SK-N-SH (cell line): ENCODE results near the gene ABCA4. TPM values are rescaled to one million over a fixed set of nuclear protein-coding genes. Genes with fewer than 3 reads are reported as not detected.

Source experiments
- CTCF ChIA-PET: fragments of 300-600, 350-600 bp; formaldehyde crosslinking; extraction: SDS; loops from one replicate; lab custom pipeline; 2021; lab: Yijun Ruan, JAX
- POLR2A ChIA-PET: fragments of 350-600 bp; sonication (Branson Sonifier 250); formaldehyde crosslinking; extraction: SDS; loops from one replicate; lab custom pipeline; 2020; ENCODE audit warnings: antibody characterized with exemption, inconsistent platforms; lab: Yijun Ruan, JAX
- DNase-seq: peaks from one replicate; pipeline ENCODE4 v3.0.0; 2012
- H2AFZ ChIP-seq: fragments of 200-600 bp; sonication (generic); 2 replicates; pipeline ENCODE4 v1.8.1; 2016; ENCODE audit warnings: antibody characterized with exemption, mild to moderate bottlenecking, low read depth
- H3F3A ChIP-seq: fragments of 200-600 bp; sonication (generic); replicated peaks from 2 replicates; pipeline ENCODE3; 2016; ENCODE audit warnings: antibody characterized with exemption, mild to moderate bottlenecking; ENCODE audit not compliant: insufficient read depth
- H3K27ac ChIP-seq, 2 experiments: fragments of 200-500 bp in 1 of 2; fragments of 200-600 bp in 1 of 2; sonication (Bioruptor generic) in 1 of 2; sonication (generic), shearing (Covaris generic) in 1 of 2; 2 replicates each; pipeline versions ENCODE4 v1.5.1 to v1.6.1; 2014 to 2016; ENCODE audit warnings: low read depth in 2 of 2, inconsistent platforms in 1 of 2, low read length in 1 of 2, mild to moderate bottlenecking in 1 of 2, mixed read lengths in 1 of 2
- H3K27me3 ChIP-seq: fragments of 200-600 bp; sonication (generic), shearing (Covaris generic); 2 replicates; pipeline ENCODE4 v1.6.1; 2016; ENCODE audit warnings: mixed run types; ENCODE audit not compliant: insufficient read depth
- H3K36me3 ChIP-seq, 2 experiments: fragments of 200-500 bp in 1 of 2; fragments of 200-600 bp in 1 of 2; sonication (Bioruptor generic) in 1 of 2; sonication (generic) in 1 of 2; replicated peaks in 1 of 2; 2 replicates each; pipeline versions ENCODE3 to v1.5.1; 2014 to 2016; ENCODE audit warnings: low read length in 1 of 2, mild to moderate bottlenecking in 1 of 2; ENCODE audit not compliant: insufficient read depth in 2 of 2, control insufficient read depth in 1 of 2
- H3K4me1 ChIP-seq, 2 experiments: fragments of 200-500 bp in 1 of 2; fragments of 200-600 bp in 1 of 2; sonication (Bioruptor generic) in 1 of 2; sonication (generic), shearing (Covaris generic) in 1 of 2; 2 replicates each; pipeline versions ENCODE4 v1.5.1 to v1.6.1; 2014 to 2016; ENCODE audit warnings: low read depth in 1 of 2, low read length in 1 of 2, mixed run types in 1 of 2; ENCODE audit not compliant: insufficient read depth in 2 of 2, control insufficient read depth in 1 of 2
- H3K4me2 ChIP-seq: fragments of 200-600 bp; sonication (generic), shearing (Covaris generic); 2 replicates; pipeline ENCODE4 v1.6.1; 2017; ENCODE audit warnings: mixed run types
- H3K4me3 ChIP-seq, 2 experiments: fragments of 200-500 bp in 1 of 2; fragments of 200-600 bp in 1 of 2; sonication (Bioruptor generic) in 1 of 2; sonication (generic), shearing (Covaris generic) in 1 of 2; 2 replicates each; pipeline versions ENCODE4 v1.5.1 to v1.8.1; 2014 to 2016; ENCODE audit warnings: low read depth in 2 of 2, inconsistent platforms in 1 of 2, low read length in 1 of 2, mild to moderate bottlenecking in 1 of 2, mixed read lengths in 1 of 2, moderate library complexity in 1 of 2
- H3K79me2 ChIP-seq: fragments of 200-600 bp; sonication (generic); 2 replicates; pipeline ENCODE4 v1.8.1; 2017; ENCODE audit warnings: mild to moderate bottlenecking; ENCODE audit not compliant: insufficient read depth
- H3K9ac ChIP-seq: fragments of 200-600 bp; sonication (generic); 2 replicates; pipeline ENCODE4 v1.6.1; 2017; ENCODE audit warnings: mixed run types
- H3K9me2 ChIP-seq: fragments of 200-600 bp; sonication (generic); 2 replicates; pipeline ENCODE4 v1.6.1; 2017; ENCODE audit warnings: mixed run types
- H3K9me3 ChIP-seq: fragments of 200-600 bp; sonication (generic); 2 replicates; pipeline ENCODE4 v1.6.1; 2017; ENCODE audit warnings: mixed run types, mild to moderate bottlenecking, moderate library complexity
- H4K20me1 ChIP-seq: fragments of 200-600 bp; sonication (generic); 2 replicates; pipeline ENCODE4 v1.6.1; 2017; ENCODE audit warnings: mild to moderate bottlenecking, mixed run types; ENCODE audit not compliant: insufficient read depth
- CHD2 ChIP-seq: fragments of 150-350 bp; IDR thresholded peaks from 2 replicates; pipeline ENCODE4 v1.6.1; 2018; ENCODE audit warnings: low read length; ENCODE audit not compliant: partially characterized antibody
- CTCF ChIP-seq: fragments of 200-600 bp; sonication (generic); IDR thresholded peaks from 2 replicates; pipeline ENCODE4 v1.6.1; 2017; ENCODE audit warnings: antibody characterized with exemption, mild to moderate bottlenecking, moderate library complexity
- ELF1 ChIP-seq: IDR thresholded peaks from 2 replicates; pipeline ENCODE4 v1.4.0; 2012
- GABPA ChIP-seq: IDR thresholded peaks from 2 replicates; pipeline ENCODE4 v1.4.0; 2012; ENCODE audit warnings: low read depth, mild to moderate bottlenecking
- GATA2 ChIP-seq: sonication (generic); formaldehyde crosslinking; IDR thresholded peaks from 2 replicates; pipeline ENCODE4 v1.5.0; 2020; ENCODE audit warnings: mild to moderate bottlenecking, missing genetic modification reagents
- JUND ChIP-seq: IDR thresholded peaks from 2 replicates; pipeline ENCODE4 v1.4.0; 2012
- MEF2A ChIP-seq: IDR thresholded peaks from 2 replicates; pipeline ENCODE4 v1.4.0; 2012; ENCODE audit warnings: low read depth, borderline replicate concordance
- NFIC ChIP-seq: IDR thresholded peaks from 2 replicates; pipeline ENCODE4 v1.4.0; 2012; ENCODE audit warnings: borderline replicate concordance
- RCOR1 ChIP-seq: fragments of 150-350 bp; IDR thresholded peaks from 2 replicates; pipeline ENCODE4 v1.6.1; 2017; ENCODE audit warnings: antibody characterized with exemption, low read length
- REST ChIP-seq: IDR thresholded peaks from 2 replicates; pipeline ENCODE4 v1.6.1; 2012; ENCODE audit warnings: mild to moderate bottlenecking, low read depth, low read length, moderate library complexity
- SIN3A ChIP-seq: IDR thresholded peaks from 2 replicates; pipeline ENCODE4 v1.6.1; 2012; ENCODE audit warnings: low read depth, mild to moderate bottlenecking, low read length, moderate library complexity, borderline replicate concordance
- TAF1 ChIP-seq: IDR thresholded peaks from 2 replicates; pipeline ENCODE4 v1.6.1; 2012; ENCODE audit warnings: low read depth, mild to moderate bottlenecking, low read length, moderate library complexity, borderline replicate concordance
- TEAD4 ChIP-seq: IDR thresholded peaks from 2 replicates; pipeline ENCODE4 v1.4.0; 2012; ENCODE audit warnings: mild to moderate bottlenecking, borderline replicate concordance; ENCODE audit not compliant: insufficient read depth
- WGBS: methylation state at CpG from one replicate; pipeline ENCODE4 v1.1.6; 2017; ENCODE audit warnings: low lambda C conversion rate; 5-methylcytosine and 5-hydroxymethylcytosine counted together
- polyA plus RNA-seq, 3 experiments: library from polyadenylated mRNA; depleted of rRNA; stranded (reverse); fragments of >200 nt; gene quantifications; 2 replicates each; pipeline ENCODE4 v1.2.3, GENCODE V29; 2012
- TF ChIP-seq, protein P1 (sequence below): IDR thresholded peaks from 2 replicates; pipeline ENCODE4; 2012
- TF ChIP-seq, protein P2 (sequence below): fragments of 150-350 bp; IDR thresholded peaks from 2 replicates; pipeline ENCODE4 v1.6.1; 2016; ENCODE audit warnings: mild to moderate bottlenecking, low read depth, low read length

Gene ABCA4
- polyA plus RNA-seq, 1 of the 3 experiments (the other 2 are of a cell fraction): 0.03 TPM

GRCh38 chr1:94119306-94119705 is 1.6 kb downstream of the ABCA4 start:
- H3K9me2 ChIP-seq: no peaks in the 10 kb centered on the region
- no peak overlapping the region for H2AFZ ChIP-seq
- H3K27me3 ChIP-seq: no peaks in the 10 kb centered on the region
- CTCF ChIA-PET: interaction anchor here (1.5 kb wide), 1 partner anchor 58 kb away, joined by 4 read pairs; no protein-coding TSS in a partner anchor
- 83% methylated on average over 6 of the region's 6 CpGs for WGBS
- POLR2A ChIA-PET: no interaction called here
- H3K36me3 ChIP-seq: no peaks in the 10 kb centered on the region
- no peak overlapping the region for H3K9ac ChIP-seq
- no peaks in the 10 kb centered on the region for H3K9me3 ChIP-seq
- no peak overlapping the region for H3K4me3 ChIP-seq
- no peak overlapping the region for H3K4me2 ChIP-seq
- no peaks in the 10 kb centered on the region for H3F3A ChIP-seq
- no peaks in the 10 kb centered on the region for H3K79me2 ChIP-seq
- no peak for DNase-seq
- H3K4me1 ChIP-seq: peaks cover 3 to 30% of the 10 kb centered on the region in 2 experiments; a peak in 3 of 4 replicates
- H3K27ac ChIP-seq: no peak overlapping the region
- no peaks in the 10 kb centered on the region for H4K20me1 ChIP-seq
- TF ChIP-seq NFIC (no peak), TAF1 (no peak), CHD2 (no peak), REST (no peak)

DNA sequence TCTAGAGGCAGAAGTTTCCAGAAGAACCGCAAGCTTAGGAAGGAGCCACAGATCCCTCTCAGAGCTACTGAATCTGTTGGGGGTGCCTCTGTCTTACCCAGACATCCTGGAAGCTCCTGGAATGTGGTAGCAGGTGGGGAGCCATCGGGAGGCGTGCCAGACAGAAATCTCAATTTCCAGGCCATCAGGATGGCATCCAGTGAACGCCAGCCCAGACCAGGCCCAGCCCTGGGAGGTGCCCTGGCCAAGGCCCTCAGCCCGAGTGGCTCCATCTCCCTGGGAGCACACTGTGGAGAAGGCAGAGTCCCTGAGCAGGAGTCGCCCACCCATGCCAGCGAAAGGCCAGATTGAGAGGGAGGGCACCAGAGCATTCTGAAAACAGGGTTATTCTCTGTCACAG is 2.5 kb downstream of the ABCA4 start:
- CTCF ChIA-PET: interaction anchor here (0.6 to 2.5 kb wide), 5 partner anchors 9 to 217 kb away, joined by 3 to 8 read pairs (median 3); no protein-coding TSS in a partner anchor
- H3K9me2 ChIP-seq: no peaks in the 10 kb centered on the region
- TF ChIP-seq REST (no peak), MEF2A (no peak), RCOR1 (no peak), JUND (no peak), TEAD4 (no peak), NFIC (no peak), ELF1 (no peak), SIN3A (no peak), CHD2 (no peak), CTCF (no peak), GABPA (no peak), GATA2 (no peak)
- TF ChIP-seq, protein P1, sequence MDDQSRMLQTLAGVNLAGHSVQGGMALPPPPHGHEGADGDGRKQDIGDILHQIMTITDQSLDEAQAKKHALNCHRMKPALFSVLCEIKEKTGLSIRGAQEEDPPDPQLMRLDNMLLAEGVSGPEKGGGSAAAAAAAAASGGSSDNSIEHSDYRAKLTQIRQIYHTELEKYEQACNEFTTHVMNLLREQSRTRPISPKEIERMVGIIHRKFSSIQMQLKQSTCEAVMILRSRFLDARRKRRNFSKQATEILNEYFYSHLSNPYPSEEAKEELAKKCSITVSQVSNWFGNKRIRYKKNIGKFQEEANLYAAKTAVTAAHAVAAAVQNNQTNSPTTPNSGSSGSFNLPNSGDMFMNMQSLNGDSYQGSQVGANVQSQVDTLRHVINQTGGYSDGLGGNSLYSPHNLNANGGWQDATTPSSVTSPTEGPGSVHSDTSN: no peak
- TF ChIP-seq, protein P2, sequence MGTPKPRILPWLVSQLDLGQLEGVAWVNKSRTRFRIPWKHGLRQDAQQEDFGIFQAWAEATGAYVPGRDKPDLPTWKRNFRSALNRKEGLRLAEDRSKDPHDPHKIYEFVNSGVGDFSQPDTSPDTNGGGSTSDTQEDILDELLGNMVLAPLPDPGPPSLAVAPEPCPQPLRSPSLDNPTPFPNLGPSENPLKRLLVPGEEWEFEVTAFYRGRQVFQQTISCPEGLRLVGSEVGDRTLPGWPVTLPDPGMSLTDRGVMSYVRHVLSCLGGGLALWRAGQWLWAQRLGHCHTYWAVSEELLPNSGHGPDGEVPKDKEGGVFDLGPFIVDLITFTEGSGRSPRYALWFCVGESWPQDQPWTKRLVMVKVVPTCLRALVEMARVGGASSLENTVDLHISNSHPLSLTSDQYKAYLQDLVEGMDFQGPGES: no peak

More for the DNA sequence above, 2.5 kb downstream of the ABCA4 start:
- H2AFZ ChIP-seq: no peak overlapping the region
- no peaks in the 10 kb centered on the region for H3F3A ChIP-seq
- H3K9ac ChIP-seq: no peak overlapping the region
- no peaks in the 10 kb centered on the region for H4K20me1 ChIP-seq
- no peak for DNase-seq
- H3K4me1 ChIP-seq: peaks cover 3 to 30% of the 10 kb centered on the region in 2 experiments; a peak in 3 of 4 replicates
- no peak overlapping the region for H3K4me2 ChIP-seq
- no peak overlapping the region for H3K4me3 ChIP-seq
- H3K9me3 ChIP-seq: no peaks in the 10 kb centered on the region
- peak overlapping the region in 1 of 2 experiments; percentile 11; a peak in 1 of 4 replicates for H3K27ac ChIP-seq
- no peaks in the 10 kb centered on the region for H3K79me2 ChIP-seq
- 87% methylated on average over 3 of the region's 7 CpGs for WGBS
- POLR2A ChIA-PET: no interaction called here
- H3K36me3 ChIP-seq: no peaks in the 10 kb centered on the region
- H3K27me3 ChIP-seq: no peaks in the 10 kb centered on the region
